CD1c-positive myeloid dendritic cell (primary cell): ENCODE results near the gene STX1B.
"Not testable (repeated sequence)": the region's sequence is repeated elsewhere in the genome, so short reads cannot be mapped to it uniquely, and the experiment has no call there.

ENCODE experiments used
- DNase-seq: peaks from one replicate; pipeline ENCODE4 v3.0.0-alpha.2; 2016; ENCODE audit errors: extremely low spot score

The STX1B gene

DNA sequence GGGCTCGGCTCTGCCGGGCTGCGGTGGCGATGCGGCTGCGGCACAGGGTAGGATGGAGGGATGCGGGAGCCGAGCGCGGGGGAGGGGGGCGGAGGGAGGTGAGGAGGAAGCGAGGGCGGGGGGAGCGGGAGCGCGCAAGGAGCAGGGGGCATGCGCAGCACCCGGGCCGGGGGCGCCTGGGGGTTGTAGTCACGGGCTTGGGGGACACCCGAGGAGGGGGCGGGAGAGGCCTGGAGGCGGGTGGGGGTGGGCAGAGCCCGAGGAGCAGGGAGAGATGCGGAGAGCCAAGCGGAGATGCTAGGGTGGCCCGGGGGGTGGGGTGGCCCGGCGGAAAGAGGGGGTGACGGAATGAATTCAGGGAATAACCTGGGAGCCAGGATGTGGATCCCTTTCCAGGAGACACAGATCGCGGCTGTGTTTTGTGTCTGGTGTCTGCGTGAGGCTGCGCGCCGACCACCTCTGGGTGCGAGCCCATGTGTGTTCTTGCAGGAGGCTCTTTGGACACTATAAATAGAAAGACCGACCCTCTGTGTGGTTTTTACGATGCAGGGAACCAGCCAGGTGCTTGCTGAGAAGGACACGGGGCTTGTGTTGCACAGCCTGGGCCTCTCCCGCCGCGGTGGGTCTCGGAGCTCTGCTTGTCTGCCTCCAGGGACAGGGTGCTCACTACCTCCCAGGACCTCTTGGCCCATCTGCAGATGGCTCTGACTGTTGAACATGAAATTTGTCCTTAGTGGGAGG is at the start of gene STX1B:
Gene STX1B (minus strand): TSS at position 54 of the 741 bp plus-strand sequence. CDS start 242 bp downstream, outside the sequence.
- no peak for DNase-seq

DNA sequence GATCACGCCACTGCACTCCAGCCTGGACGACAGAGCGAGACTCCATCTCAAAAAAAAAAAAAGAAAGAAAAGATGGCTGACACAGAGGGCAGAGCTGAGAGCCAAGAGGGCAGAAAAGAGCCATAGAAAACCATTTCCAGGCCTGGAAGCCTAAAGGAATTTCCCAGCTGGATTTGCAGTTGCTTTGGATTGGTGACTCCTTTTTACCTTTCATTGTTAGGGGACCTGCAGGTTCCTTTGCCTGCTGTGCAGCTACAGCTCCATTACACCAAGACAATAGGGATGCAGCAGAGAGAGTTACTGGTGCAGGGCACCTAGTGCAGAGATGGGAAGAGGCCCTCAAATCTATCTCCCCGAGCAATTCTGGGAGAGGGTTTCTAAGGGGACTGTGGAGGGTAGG is 45.2 kb upstream of the STX1B start:
- DNase-seq: no peak

DNA sequence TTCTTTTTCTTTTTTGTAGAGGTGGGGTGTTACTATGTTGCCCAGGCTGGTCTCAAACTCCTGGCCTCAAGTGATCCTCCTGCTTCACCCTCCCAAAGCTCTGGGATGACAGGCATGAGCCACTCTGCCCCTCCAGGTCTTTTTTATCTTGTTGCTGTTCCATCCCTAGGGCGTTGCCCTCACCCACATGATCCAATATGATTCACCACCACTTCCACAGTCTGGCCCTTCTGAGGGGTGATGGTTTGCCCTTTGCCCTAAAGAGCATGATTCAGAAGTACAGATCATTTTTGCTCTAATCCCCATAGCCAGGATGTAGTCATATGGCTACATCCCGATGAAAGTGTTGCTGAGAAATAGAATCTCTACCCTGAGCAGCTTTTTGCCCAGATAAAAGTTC is 41.7 kb upstream of the STX1B start:
- peak; percentile 83 for DNase-seq

DNA sequence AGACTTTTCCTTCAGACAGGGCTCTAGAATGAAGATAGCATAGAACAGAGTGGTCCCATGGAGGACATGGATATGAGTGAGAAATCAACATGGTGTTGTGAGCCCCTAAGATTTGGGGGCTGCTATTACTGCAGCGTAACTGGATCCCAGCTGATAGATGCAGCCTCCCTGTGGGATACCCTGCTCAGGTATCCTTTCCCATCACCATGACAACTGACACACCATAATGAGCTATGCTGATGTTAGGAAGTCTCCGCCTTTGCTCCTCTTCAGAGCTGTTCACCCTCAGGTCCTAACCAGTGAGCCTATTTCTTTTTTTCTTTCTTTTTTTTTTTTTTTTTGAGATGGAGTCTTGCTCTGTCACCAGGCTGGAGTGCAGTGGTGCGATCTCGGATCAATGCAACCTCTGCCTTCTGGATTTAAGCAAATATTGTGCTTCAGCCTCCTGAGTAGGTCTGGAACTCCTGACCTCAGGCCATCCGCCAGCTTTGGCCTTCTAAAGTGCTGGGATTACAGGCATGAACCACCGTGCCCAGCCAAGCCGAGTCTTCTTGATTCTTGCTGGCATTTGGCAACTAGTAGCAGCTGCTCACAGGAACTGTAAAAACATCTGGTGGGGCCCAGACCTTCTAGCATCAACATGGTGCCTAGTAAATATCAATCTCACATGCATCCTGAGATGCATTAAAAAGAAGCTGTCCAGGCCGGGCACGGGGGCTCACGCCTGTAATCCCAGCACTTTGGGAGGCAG is 40.0 kb upstream of the STX1B start:
- DNase-seq: no peak

DNA sequence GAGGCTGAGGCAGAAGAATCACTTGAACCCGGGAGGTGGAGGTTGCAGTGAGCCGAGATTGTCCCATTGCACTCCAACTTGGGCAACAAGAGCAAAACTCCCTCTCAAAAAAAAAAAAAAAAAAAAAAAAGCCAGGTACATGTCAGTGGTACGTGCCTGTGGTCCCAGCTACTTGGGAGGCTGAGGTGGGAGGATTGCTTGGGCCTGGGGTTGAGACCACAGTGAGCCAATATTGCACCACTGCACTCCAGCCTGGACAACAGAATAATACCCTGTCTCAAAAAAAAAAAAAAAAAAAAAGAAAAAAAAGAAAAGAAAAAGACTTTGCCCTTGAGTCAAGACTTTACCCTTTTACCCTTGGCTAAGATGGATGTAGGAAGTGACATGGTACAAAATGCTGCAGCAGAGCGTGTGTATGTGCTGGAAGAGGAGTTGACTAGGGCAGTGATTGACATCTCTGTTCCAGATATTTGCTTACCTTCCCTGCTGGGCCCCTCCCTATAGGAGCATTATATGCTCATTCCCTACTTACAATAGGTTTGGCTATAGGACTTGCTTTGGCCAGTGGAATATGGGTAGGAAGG is 33.6 kb upstream of the STX1B start:
- DNase-seq: no peak

DNA sequence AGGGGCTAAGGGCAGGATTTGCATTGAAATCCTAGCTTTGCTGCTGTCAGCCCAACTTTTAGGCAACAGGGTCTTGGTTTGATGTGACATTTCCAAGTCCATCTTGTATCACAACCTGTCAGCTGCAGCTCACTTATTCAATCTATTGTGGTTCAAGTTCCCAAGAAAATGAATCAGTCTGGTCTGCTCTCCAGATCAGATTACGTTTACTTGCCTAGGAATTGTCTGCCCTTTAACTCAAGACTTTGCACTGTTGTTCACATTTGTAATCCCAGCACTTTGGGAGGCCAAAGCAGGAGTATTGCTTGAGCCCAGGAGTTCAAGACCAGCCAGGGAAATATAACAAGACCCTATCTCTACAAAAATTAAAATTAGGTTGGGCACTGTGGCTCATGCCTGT is 32.9 kb upstream of the STX1B start:
- no peak for DNase-seq

DNA sequence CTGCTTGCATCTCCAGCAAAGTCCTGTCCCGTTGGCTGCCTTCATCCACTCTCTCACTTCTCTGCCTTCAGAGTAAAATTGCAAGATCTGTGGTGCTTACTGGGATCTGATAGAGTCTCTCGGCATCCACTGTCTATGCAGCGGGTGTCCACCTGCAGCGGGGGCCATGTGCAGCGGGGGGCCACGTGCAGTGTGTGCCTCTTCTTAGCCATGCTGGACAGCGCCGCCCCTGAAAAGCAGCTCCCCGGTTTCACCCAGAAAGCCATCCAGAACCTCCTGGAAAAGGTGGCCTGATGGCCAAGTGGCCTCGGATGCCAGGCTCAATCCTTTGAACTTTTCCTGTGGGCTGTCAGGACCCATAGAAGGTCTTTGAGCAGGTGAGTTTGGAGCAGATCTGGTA is 32.4 kb upstream of the STX1B start:
- no peak for DNase-seq

DNA sequence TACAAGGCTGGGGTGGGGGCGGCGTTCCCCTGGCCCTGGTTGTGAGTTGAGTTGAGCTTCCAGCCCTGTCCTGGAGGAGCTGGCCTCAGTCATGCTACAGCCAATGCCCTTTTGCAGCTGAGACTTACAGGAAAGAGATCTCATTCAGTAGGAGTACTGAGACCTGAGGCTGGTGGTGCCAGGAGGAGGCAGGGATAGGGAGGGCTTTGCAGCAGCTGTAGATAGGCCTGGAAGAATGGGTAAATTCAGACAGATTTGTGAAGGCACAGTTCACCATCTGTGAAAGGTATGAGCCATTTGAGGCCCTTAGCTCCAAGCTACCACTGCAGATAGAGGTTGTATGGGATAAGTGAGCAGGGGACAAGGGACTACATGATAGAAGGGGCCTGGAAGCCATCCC is 28.6 kb upstream of the STX1B start:
- no peak for DNase-seq

DNA sequence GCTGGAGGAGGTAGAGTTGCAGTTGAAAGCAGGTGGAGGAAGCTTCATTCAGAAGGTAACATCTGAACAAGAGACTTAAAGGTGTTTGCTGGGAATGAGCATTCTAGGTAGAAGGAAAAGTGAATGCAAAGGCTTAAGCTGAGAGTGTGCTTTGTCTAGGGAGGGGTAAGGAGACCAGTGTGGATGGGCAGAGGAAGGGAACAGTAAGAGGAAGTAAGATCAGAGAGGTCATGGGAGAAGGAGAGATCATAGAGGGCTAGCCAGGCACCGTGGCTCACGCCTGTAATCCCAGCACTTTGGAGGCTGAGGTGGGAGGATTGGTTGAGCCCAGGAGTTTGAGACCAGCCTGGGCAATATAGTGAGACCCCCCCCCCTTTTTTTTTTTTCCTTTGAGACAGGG is 26.3 kb upstream of the STX1B start:
- peak; percentile 33 for DNase-seq

DNA sequence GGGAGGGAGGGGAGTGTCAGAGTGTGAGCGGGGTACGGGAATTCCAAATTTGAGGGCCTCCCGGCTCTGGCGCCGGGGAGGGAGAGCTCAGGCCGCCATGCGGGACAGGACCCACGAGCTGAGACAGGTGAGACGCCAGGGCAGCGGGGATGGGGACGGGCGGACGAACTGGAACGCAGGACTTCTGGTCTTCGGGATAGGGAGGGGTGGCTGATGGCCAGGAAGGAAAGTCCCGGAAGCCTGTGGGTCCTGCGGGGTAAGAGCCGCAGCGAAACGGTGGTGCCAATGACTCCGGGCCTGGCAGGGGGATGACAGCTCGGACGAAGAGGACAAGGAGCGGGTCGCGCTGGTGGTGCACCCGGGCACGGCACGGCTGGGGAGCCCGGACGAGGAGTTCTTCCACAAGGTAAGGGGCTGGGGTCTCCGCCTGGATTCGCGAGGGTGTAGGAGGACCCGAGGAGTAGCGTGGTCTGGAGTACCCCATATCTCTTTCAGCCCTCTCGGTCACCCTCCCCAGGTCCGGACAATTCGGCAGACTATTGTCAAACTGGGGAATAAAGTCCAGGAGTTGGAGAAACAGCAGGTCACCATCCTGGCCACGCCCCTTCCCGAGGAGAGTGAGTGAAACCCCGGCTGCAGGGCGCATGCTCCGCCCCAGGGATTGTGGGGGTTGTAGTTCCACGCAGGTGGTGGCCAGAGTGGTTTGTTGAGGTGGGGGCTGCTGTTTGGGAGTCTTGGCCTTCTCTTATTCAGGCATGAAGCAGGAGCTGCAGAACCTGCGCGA is 23.5 kb upstream of the STX1B start:
- peak; percentile 91 for DNase-seq

DNA sequence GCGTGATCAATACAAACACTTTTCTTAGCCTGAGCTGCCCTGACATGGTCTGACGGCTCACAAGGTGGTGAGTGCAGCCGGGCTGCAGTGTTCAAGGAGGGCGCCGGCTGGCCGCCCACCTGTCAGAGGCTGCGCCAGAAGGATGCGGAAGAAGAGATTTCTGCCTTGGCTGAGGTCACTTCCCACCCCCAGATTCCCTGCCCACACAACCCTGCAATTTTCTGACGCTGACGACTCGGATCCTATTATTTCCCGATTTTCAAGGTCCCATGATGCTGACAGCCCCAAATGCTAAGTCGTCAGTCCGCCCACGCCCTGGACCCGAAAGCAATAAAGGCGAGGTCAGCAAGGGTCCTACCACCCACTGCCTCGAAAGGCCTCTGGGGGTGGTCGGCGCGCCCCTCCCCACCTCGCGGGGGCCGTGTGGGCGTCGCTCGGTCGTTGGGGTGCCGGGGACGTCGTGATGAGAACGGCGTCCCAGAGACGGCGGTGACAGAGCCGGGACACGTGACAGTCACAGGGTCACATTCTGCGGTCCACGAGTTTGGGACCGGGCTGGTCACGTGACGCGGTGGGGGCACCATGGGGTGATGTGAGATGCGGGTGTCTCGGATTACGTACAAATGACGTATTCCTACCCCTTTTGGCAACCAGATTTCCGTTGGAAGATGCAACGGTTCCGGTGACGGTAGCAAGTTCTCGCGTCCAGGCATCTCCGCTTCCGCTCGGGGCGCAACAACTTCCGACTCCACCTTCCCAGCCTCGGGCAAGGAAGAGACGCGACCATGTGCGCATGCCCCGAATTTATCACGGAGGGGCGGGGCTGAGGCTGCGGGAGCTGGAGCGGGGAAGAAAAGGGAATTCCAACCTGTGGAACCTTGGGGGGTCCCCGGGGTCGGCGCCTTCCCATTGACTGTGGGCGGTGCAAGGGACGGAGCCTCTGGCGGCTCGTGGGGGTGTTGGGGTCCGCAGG is 22.6 kb upstream of the STX1B start, which contains the start of gene STX4:
Gene STX4 (plus strand): TSS at position 823 of the 973 bp plus-strand sequence. CDS start 248 bp downstream, outside the sequence.
- peak; percentile 100 for DNase-seq

DNA sequence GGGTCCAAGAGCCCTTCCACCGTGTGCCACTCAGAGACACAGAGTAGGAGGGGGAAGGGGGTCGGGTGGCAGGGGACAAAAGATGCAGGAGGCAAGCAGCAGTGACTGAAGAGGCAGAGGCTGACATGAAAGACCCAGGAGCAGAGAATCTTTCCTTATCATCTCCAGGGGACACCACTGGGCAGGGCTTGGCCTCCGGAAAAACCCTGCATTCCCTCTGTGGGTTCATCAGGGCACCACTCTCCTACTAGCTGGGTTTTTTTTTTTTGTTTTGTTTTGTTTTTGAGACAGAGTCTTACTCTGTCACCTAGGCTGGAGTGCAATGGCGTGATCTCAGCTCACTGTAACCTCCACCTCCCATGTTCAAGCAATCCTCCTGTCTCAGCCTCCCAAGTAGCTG is 20.8 kb upstream of the STX1B start:
- DNase-seq: no peak

DNA sequence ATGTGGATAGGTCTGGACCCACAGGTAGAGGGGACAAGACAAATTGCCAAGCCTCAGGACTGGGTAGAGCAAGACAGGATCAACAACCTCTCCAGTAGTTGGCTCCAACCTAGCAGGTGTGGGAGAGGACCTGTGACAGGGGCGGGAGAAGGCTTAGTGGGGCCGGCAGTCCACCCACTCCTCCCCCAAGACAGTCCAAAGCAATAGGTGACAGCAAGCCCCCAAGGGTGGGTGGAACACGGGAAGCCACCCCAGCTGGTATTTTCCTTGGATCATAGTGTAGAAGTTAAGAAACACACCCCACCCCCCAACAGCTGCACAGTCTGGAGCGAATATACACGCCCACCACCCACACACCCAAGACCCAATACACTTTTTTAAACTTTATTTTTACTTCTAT is 18.8 kb upstream of the STX1B start:
- no peak for DNase-seq

DNA sequence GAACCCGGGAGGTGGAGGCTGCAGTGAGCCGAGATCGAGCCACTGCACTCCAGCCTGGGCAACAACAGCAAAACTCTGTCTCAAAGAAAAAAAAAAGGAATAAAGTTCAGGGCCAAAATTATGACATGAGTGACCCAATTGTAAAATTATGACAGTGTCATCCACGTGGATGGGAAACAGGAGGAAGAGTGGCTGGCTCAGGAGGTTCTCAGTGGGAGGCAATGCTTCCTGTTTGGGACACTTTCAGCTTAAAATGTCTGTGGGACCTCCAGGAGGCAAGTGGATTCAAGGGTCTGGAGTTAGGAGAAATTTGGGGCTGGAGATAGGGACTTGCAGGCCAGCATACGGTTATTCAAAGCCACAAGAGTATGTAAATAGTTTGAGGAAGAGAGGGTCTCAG is 14.9 kb upstream of the STX1B start:
- peak; percentile 85 for DNase-seq

DNA sequence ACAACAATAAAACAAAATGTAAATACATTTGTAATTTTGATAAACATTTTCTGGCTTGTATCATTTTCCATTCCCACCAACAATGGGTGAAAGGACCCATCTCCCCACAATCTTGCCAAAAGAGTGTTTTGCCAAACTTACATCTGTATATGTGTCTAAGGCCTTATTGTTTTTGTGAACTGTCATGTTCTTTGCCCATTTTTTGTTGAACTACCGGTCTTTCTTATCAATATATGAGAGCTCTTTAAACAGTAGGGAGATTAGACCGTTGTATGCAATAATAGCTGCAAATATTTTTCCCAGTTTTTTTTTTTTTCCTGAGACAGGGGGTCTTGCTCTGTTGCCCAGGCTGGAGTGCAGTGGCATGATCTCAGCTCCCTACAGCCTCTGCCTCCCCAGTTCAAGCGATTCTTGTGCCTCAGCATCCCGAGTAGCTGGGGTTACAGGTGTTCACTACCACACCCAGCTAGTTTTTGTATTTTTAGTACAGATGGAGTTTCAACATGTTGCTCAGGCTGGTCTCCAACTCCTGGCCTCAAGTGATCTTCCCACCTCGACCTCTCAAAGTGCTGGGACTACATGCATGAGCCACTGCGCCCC is 13.3 kb upstream of the STX1B start:
- DNase-seq: no peak

DNA sequence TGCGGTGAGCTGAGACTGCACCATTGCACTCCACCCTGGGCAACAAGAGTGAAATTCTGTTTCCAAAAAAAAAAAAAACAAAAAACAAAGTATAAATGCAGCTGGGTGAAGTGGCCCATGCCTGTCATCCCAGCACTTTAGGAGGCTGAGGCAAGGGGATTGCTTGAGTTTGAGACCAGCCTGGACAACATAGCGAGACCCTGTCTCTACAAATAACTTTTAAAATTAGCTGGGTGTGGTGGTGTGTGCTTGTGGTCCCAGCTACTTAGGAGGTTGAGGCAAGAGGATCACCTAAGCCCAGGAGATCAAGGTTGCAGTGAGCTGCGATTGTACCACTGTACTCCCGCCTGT is 12.8 kb upstream of the STX1B start:
- DNase-seq: no peak

DNA sequence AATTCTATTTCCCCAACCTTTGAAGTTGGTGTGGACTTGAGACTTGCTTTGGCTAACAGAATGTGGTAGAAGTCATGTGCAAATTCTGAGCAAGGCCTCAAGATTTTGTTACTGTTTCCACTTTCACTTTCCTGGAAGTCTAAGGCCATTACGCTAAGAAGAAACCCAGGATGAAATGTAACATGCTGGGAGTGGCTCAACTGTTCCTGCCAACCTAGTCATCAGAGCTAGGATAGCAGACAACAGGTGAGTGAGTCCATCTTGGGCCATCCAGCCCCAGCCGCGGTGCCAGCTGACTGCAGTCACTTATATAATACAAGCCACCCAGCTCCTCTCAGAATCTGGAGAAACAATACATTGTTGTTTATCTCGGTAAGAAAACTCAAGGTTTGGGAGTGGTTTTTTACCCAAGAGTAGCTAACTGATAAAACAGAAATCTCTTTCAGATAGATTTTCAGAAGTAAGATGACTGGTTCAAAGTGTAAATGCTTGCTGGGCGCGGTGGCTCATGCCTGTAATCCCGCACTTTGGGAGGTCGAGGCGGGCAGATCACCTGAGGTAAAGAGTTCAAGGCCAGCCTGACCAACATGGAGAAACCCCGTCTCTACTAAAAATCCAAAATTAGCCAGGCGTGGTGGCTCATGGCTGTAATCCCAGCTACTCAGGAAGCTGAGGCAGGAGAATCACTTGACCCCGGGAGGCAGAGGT is 12.3 kb upstream of the STX1B start:
- no peak for DNase-seq

DNA sequence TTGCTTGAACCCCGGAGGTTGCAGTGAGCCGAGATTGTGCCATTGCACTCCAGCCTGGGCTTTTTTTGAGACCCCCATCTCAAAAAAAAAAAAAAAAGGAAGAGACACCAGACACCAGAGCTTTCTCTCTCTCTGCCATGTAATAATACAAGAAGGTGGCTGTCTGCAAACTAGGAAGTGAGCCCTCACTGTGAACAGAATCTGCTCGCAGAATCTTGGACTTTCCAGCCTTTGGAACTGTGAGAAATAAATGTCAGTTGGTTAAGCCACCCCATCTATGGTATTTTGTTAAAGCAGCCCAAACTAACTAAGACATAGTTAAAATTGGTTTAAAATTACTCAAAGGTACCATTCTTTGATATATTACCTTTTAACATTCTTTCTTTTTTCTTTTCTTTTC is 10.1 kb upstream of the STX1B start:
- no peak for DNase-seq

DNA sequence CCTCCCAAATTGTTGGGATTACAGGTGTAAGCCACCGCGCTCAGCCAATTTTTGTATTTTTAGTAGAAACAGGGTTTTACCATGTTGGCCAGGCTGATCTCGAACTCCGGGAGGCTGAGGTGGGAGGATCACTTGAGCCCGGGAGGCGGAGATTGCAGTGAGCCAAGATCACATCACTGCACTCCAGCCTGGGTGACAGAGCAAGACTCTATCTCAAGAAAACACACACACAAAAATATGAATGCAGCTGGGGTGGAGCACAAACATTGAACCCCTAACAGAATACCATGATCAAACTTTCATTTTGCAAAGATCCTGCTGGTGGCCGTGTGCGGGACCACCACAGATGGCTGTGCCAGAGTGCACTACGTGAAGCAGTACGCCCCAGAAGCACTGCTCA is 7.3 kb upstream of the STX1B start:
- not testable (repeated sequence) for DNase-seq

DNA sequence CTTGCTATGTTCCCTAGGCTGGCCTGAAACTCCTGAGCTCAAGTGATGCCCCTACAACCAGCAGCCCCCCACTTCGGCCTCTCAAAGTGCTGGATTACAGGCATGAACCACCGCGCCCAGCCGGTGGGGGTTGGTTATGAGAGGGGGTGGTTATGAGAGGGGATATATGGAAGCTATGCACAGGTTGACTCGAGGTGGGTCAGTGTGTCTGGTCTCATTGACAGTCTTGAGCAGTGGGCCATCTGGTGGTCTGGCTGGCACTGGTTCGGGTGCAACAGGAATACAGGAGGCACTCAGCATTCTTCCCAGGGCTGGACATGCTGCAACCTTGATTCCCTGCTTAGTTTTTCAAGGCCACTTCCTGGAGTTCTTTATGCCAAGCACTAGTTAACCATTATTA is 5.6 kb upstream of the STX1B start:
- no peak for DNase-seq
